Measurements from ENCODE around the gene GAD1.

GAD1 gene

GRCh38 chr2:170836027-170836426 is 19.3 kb downstream of the GAD1 start:
- Histone ChIP-seq H3K4me3 (replicated peaks; ENCODE audit: insufficient read depth, low read length) (no peak overlapping the region), H3K27me3 (ENCODE audit: insufficient read depth, poor library complexity, severe bottlenecking) (peaks cover 6% of the 10 kb centered on the region), H3K27ac (replicated peaks) (no peak overlapping the region)
- TF ChIP-seq SPI1 (IDR thresholded peaks at IDR 0.05; ENCODE audit: borderline replicate concordance, low read depth): no peak
- TF ChIP-seq GABPA (IDR thresholded peaks at IDR 0.05; ENCODE audit: low read depth): no peak
- no peak for TF ChIP-seq REST (IDR thresholded peaks at IDR 0.05; ENCODE audit: insufficient replicate concordance, low read depth)
- no peak for TF ChIP-seq CTCF (IDR thresholded peaks at IDR 0.05; ENCODE audit: insufficient read depth, low read length)
- TF ChIP-seq POLR2AphosphoS5 (IDR thresholded peaks at IDR 0.05; ENCODE audit: low read depth): no peak
- no peak for DNase-seq (ENCODE audit: low read depth in 1 of 2, low spot score in 1 of 2)

GRCh38 chr2:170840717-170841210 is 24.1 kb downstream of the GAD1 start:
- DNase-seq (ENCODE audit: low read depth in 1 of 2, low spot score in 1 of 2): no peak
- Histone ChIP-seq H3K27me3 (ENCODE audit: insufficient read depth, poor library complexity, severe bottlenecking) (peaks cover 3% of the 10 kb centered on the region), H3K4me3 (replicated peaks; ENCODE audit: insufficient read depth, low read length) (no peak overlapping the region), H3K27ac (replicated peaks) (no peak overlapping the region)
- TF ChIP-seq POLR2AphosphoS5 (IDR thresholded peaks at IDR 0.05; ENCODE audit: low read depth) (no peak), CTCF (IDR thresholded peaks at IDR 0.05; ENCODE audit: insufficient read depth, low read length) (no peak), GABPA (IDR thresholded peaks at IDR 0.05; ENCODE audit: low read depth) (no peak), REST (IDR thresholded peaks at IDR 0.05; ENCODE audit: insufficient replicate concordance, low read depth) (no peak), SPI1 (IDR thresholded peaks at IDR 0.05; ENCODE audit: borderline replicate concordance, low read depth) (no peak)

- Histone ChIP-seq H3K27ac (replicated peaks) (no peak overlapping the region), H3K4me3 (replicated peaks; ENCODE audit: insufficient read depth, low read length) (no peak overlapping the region), H3K27me3 (ENCODE audit: insufficient read depth, poor library complexity, severe bottlenecking) (peaks cover 3% of the 10 kb centered on the region)
- no peak for TF ChIP-seq SPI1 (IDR thresholded peaks at IDR 0.05; ENCODE audit: borderline replicate concordance, low read depth)
- TF ChIP-seq CTCF (IDR thresholded peaks at IDR 0.05; ENCODE audit: insufficient read depth, low read length): no peak
- no peak for TF ChIP-seq REST (IDR thresholded peaks at IDR 0.05; ENCODE audit: insufficient replicate concordance, low read depth)
- no peak for TF ChIP-seq POLR2AphosphoS5 (IDR thresholded peaks at IDR 0.05; ENCODE audit: low read depth)
- no peak for TF ChIP-seq GABPA (IDR thresholded peaks at IDR 0.05; ENCODE audit: low read depth)
- DNase-seq (ENCODE audit: low read depth in 1 of 2, low spot score in 1 of 2): no peak
Observed at GRCh38 chr2:170842785-170843184, 26.1 kb downstream of the GAD1 start.

Data from HL-60 (cell line).